Right renal cortex interstitium (tissue), 3 donors: ENCODE results near the gene CHMP3. TPM values are rescaled to one million over a fixed set of nuclear protein-coding genes. Genes with fewer than 3 reads are reported as not detected.

Source experiments
- DNase-seq, 3 donors: peaks; one replicate each; pipeline ENCODE4 v3.0.0-alpha.2; 2013; ENCODE audit warnings: low read depth in 3 of 3, low spot score in 2 of 3
- polyA plus RNA-seq, 3 donors: library from polyadenylated mRNA; unstranded; fragments of 120-200 nt; gene quantifications; one replicate each; pipeline ENCODE4 v1.2.1, GENCODE V29; 2013; ENCODE audit not compliant: insufficient read length in 3 of 3

Gene CHMP3
- polyA plus RNA-seq, 3 donors, result 158 to 162 (median 160) TPM

- no peak for DNase-seq
These were observed 91.6 kb downstream of the CHMP3 start for GRCh38 chr2:86471637-86472036.

- no peak for DNase-seq
These were observed 92.4 kb downstream of the CHMP3 start for GRCh38 chr2:86470890-86471289.

GRCh38 chr2:86468162-86469033 lies 94.8 kb downstream of the CHMP3 start:
- DNase-seq, result no peak

GRCh38 chr2:86466306-86466705 lies 96.9 kb downstream of the CHMP3 start:
- DNase-seq, result no peak

- DNase-seq, result no peak
These were observed 98.6 kb downstream of the CHMP3 start for GRCh38 chr2:86464652-86465051.

GRCh38 chr2:86461042-86461743 lies 102.0 kb downstream of the CHMP3 start:
- DNase-seq, result no peak

GRCh38 chr2:86455181-86455580 lies 108.1 kb downstream of the CHMP3 start:
- DNase-seq, result no peak

- DNase-seq, result no peak
These were observed 109.0 kb downstream of the CHMP3 start for GRCh38 chr2:86454238-86454637.

GRCh38 chr2:86453836-86454235 lies 109.4 kb downstream of the CHMP3 start:
- peak in 1 of 3 donors; percentile 1 for DNase-seq

Other genes with a start within 250 kb of the CHMP3 start
- 1 to 10 TPM; 3.0 to 3.3 (median 3.0) TPM for gene REEP1, start 225.8 kb downstream of the CHMP3 start, polyA plus RNA-seq
- 10 to 100 TPM; 55.8 to 62.7 (median 59.4) TPM for gene KDM3A, start 122.1 kb downstream of the CHMP3 start, polyA plus RNA-seq
- gene RNF103, start 60.4 kb upstream of the CHMP3 start, polyA plus RNA-seq, result 10 to 100 TPM; 33.7 to 36.3 (median 36.3) TPM
- gene RMND5A, start 156.8 kb upstream of the CHMP3 start, polyA plus RNA-seq, result 10 to 100 TPM; 58.4 to 65.8 (median 63.9) TPM
- gene CD8A, start 227.5 kb upstream of the CHMP3 start, polyA plus RNA-seq, result under 1 TPM; 0.18 to 0.26 (median 0.24) TPM